Measurements from ENCODE around the gene FGGY.

GRCh38 chr1:59514061-59514909 lies 217.4 kb downstream of the FGGY start:
- no peak for TF ChIP-seq CTCF (IDR thresholded peaks at IDR 0.05; ENCODE audit: borderline replicate concordance, extremely low read depth, low read length, poor library complexity, severe bottlenecking)
- no peak for TF ChIP-seq EZH2 (IDR thresholded peaks at IDR 0.05; ENCODE audit: borderline replicate concordance, low read depth, low read length, severe bottlenecking)

All from DND-41 (cell line).